ENCODE data around the gene DPH6. TPM values are rescaled to one million over a fixed set of nuclear protein-coding genes. Genes with fewer than 3 reads are reported as not detected.

Gene DPH6
- total RNA-seq, 2 donors from 2014 or later: 29.8 to 35.6 TPM

GRCh38 chr15:35320911-35321310 is 225.1 kb downstream of the DPH6 start:
- no peak overlapping the region for H3K27ac ChIP-seq (ENCODE audit: low read depth, low read length)
- H3K27me3 Mint-ChIP-seq (ENCODE audit: insufficient read depth): no peaks in the 10 kb centered on the region
- peaks cover 2% of the 10 kb centered on the region for H3K9me3 Mint-ChIP-seq
- TF ChIP-seq CTCF (conservative IDR thresholded peaks at IDR 0.05): no peak
- H3K9me3 ChIP-seq (ENCODE audit: control insufficient read depth, low read length): no peaks in the 10 kb centered on the region
- H3K4me3 Mint-ChIP-seq: no peak overlapping the region
- no peak for DNase-seq
- H3K4me1 Mint-ChIP-seq: no peaks in the 10 kb centered on the region
- H3K9ac ChIP-seq (ENCODE audit: extremely low read depth, low read length, poor library complexity, severe bottlenecking): no peak overlapping the region
- no peak overlapping the region for H3K27ac Mint-ChIP-seq
- H3K36me3 Mint-ChIP-seq (ENCODE audit: low read depth): no peaks in the 10 kb centered on the region
- H3K27me3 ChIP-seq (ENCODE audit: control insufficient read depth, insufficient read depth, low read length, poor library complexity, severe bottlenecking): no peaks in the 10 kb centered on the region
- H3K36me3 ChIP-seq (ENCODE audit: control insufficient read depth, insufficient read depth, low read length): no peaks in the 10 kb centered on the region
- no peak overlapping the region for H3K4me3 ChIP-seq (ENCODE audit: low read length)
- H3K4me1 ChIP-seq (ENCODE audit: control insufficient read depth, insufficient read depth, low read length): no peaks in the 10 kb centered on the region

Small RNA genes lying within 50 kb of the gene (microRNA-seq; reads per million reads assigned to microRNA genes)
- not detected for gene MIR3942 (ENCODE audit: borderline microRNAs expressed)
